Gastroesophageal sphincter (tissue), 3 donors: ENCODE measurements around the gene ARL13B.
A peak's percentile ranks its signal among the peaks of the same experiment; 100 is the strongest.

Experiments
- CTCF ChIP-seq, 4 experiments: fragments of 200-600 bp in 2 of 4; fragments of 450-650 bp in 2 of 4; sonication (generic) in 1 of 4; IDR thresholded peaks; one replicate each; pipeline ENCODE4 v1.5.1; 2017 to 2019; ENCODE audit warnings: antibody characterized with exemption in 4 of 4, mild to moderate bottlenecking in 2 of 4, moderate library complexity in 2 of 4
- EP300 ChIP-seq: sonication (generic); formaldehyde crosslinking; IDR thresholded peaks from one replicate; pipeline ENCODE4 v1.6.1; 2017; ENCODE audit warnings: antibody characterized with exemption, mild to moderate bottlenecking
- POLR2A ChIP-seq, 2 donors: fragments of 450-650 bp; IDR thresholded peaks; one replicate each; pipeline ENCODE4 v1.6.1; 2017; ENCODE audit warnings: antibody characterized with exemption in 2 of 2, mild to moderate bottlenecking in 2 of 2, moderate library complexity in 1 of 2

- TF ChIP-seq POLR2A (IDR thresholded peaks at IDR 0.05) (peak; percentile 76 to 85), EP300 (no peak), CTCF (IDR thresholded peaks at IDR 0.05) (peak in 1 of 4 experiments; percentile 7)
Measured at GRCh38 chr3:93979850-93980676, at the start of gene ARL13B.
